ENCODE results near the gene NEK10. TPM values are rescaled to one million over a fixed set of nuclear protein-coding genes. Genes with fewer than 3 reads are reported as not detected.

Gene NEK10
- total RNA-seq, 4 donors from 2014 or later, result 0.29 to 12.4 (median 0.61) TPM

- TF ChIP-seq CTCF (IDR thresholded peaks at IDR 0.05) (no peak), POLR2A (IDR thresholded peaks at IDR 0.05) (no peak)
- DNase-seq, result no peak
- Histone ChIP-seq H3K4me1 (no peaks in the 10 kb centered on the region), H3K9me3 (no peaks in the 10 kb centered on the region), H3K4me3 (no peak overlapping the region), H3K27me3 (no peaks in the 10 kb centered on the region), H3K27ac (no peak overlapping the region), H3K36me3 (peaks cover 0 to 38% (median 0%) of the 10 kb centered on the region in 3 donors)
- intact Hi-C loops (cut with DNase I), result no loop called here
Observed at GRCh38 chr3:27378331-27378730, 9.1 kb upstream of the NEK10 start.

- H3K9me3 ChIP-seq, result no peaks in the 10 kb centered on the region
- DNase-seq, result no peak
- TF ChIP-seq CTCF (IDR thresholded peaks at IDR 0.05) (no peak), POLR2A (IDR thresholded peaks at IDR 0.05) (no peak)
- no peaks in the 10 kb centered on the region for H3K27me3 ChIP-seq
- H3K4me3 ChIP-seq, result no peak overlapping the region
- H3K36me3 ChIP-seq, result peaks cover 0 to 21% (median 0%) of the 10 kb centered on the region in 3 donors
- no peaks in the 10 kb centered on the region for H3K4me1 ChIP-seq
- intact Hi-C loops (cut with DNase I), result no loop called here
- WGBS, 2 donors, result 87 to 88% methylated on average over 6 of the region's 6 CpGs
- no peak overlapping the region for H3K27ac ChIP-seq
Observed at GRCh38 chr3:27376109-27376772, 7.1 kb upstream of the NEK10 start.

- WGBS, 2 donors, result 94 to 95% methylated on average over 1 of the region's 1 CpG
- no peak for DNase-seq
- Histone ChIP-seq H3K36me3 (no peaks in the 10 kb centered on the region), H3K27ac (no peak overlapping the region), H3K9me3 (no peaks in the 10 kb centered on the region), H3K27me3 (no peaks in the 10 kb centered on the region), H3K4me3 (no peak overlapping the region), H3K4me1 (peaks cover 0 to 13% (median 8%) of the 10 kb centered on the region in 3 donors)
- no peak for TF ChIP-seq CTCF (IDR thresholded peaks at IDR 0.05)
- TF ChIP-seq POLR2A (IDR thresholded peaks at IDR 0.05), result no peak
- intact Hi-C loops (cut with DNase I), result no loop called here
Observed at GRCh38 chr3:27366062-27366591, 3.1 kb downstream of the NEK10 start.

- H3K9me3 ChIP-seq, result no peaks in the 10 kb centered on the region
- WGBS, 2 donors, result 72 to 74% methylated on average over 7 of the region's 7 CpGs
- no peak for TF ChIP-seq CTCF (IDR thresholded peaks at IDR 0.05)
- no peak for TF ChIP-seq POLR2A (IDR thresholded peaks at IDR 0.05)
- H3K27me3 ChIP-seq, result no peaks in the 10 kb centered on the region
- intact Hi-C loops (cut with DNase I), result no loop called here
- no peaks in the 10 kb centered on the region for H3K36me3 ChIP-seq
- peaks cover 0 to 26% (median 2%) of the 10 kb centered on the region in 3 donors for H3K4me1 ChIP-seq
- peak overlapping the region in 2 of 4 donors; percentile 21 to 40 for H3K27ac ChIP-seq
- H3K4me3 ChIP-seq, result no peak overlapping the region
- no peak for DNase-seq
Observed at GRCh38 chr3:27360113-27361078, 8.8 kb downstream of the NEK10 start.

- Histone ChIP-seq H3K36me3 (no peaks in the 10 kb centered on the region), H3K27ac (peak overlapping the region in 1 of 4 donors; percentile 21), H3K27me3 (no peaks in the 10 kb centered on the region), H3K4me1 (peaks cover 0 to 41% (median 2%) of the 10 kb centered on the region in 3 donors), H3K9me3 (no peaks in the 10 kb centered on the region), H3K4me3 (no peak overlapping the region)
- intact Hi-C loops (cut with DNase I), result no loop called here
- WGBS, 2 donors, result 52 to 53% methylated on average over 3 of the region's 3 CpGs
- DNase-seq, result no peak
- no peak for TF ChIP-seq POLR2A (IDR thresholded peaks at IDR 0.05)
- TF ChIP-seq CTCF (IDR thresholded peaks at IDR 0.05), result no peak
Observed at GRCh38 chr3:27358372-27358771, 10.8 kb downstream of the NEK10 start.
